ENCODE measurements around the gene MT1M. TPM values are rescaled to one million over a fixed set of nuclear protein-coding genes. Genes with fewer than 3 reads are reported as not detected.
"Not testable (repeated sequence)": the region's sequence is repeated elsewhere in the genome, so short reads cannot be mapped to it uniquely, and the experiment has no call there.

Gene MT1M
- total RNA-seq = not detected

GRCh38 chr16:56632156-56632847 lies at the start of gene MT1M:
Gene MT1M (plus strand): TSS chr16:56632659. CDS start chr16:56632732, 73 bp downstream.
- peak within 1 kb of the TSS; percentile 61 for H3K4me3 Mint-ChIP-seq
- peaks cover 77% of the 10 kb centered on the region for H3K27me3 Mint-ChIP-seq
- no peaks in the 10 kb centered on the region for H3K36me3 Mint-ChIP-seq
- peaks cover 28% of the 10 kb centered on the region for H3K4me1 Mint-ChIP-seq
- no peak for DNase-seq
- H3K27ac Mint-ChIP-seq = no peak within 1 kb of the TSS
- no peaks in the 10 kb centered on the region for H3K9me3 Mint-ChIP-seq

- not testable (repeated sequence) for H3K9me3 Mint-ChIP-seq, H3K4me3 Mint-ChIP-seq, H3K4me1 Mint-ChIP-seq, DNase-seq, H3K27me3 Mint-ChIP-seq, H3K27ac Mint-ChIP-seq, H3K36me3 Mint-ChIP-seq
Observed at GRCh38 chr16:56582911-56583310, 49.5 kb upstream of the MT1M start.

- Mint-ChIP-seq H3K9me3 (no peaks in the 10 kb centered on the region), H3K4me3 (no peak overlapping the region), H3K27me3 (peaks cover under 1% of the 10 kb centered on the region), H3K27ac (no peak overlapping the region), H3K36me3 (no peaks in the 10 kb centered on the region), H3K4me1 (no peaks in the 10 kb centered on the region)
- no peak for DNase-seq
Observed at GRCh38 chr16:56583351-56584168, 48.9 kb upstream of the MT1M start.

- DNase-seq = no peak
- Mint-ChIP-seq H3K36me3 (no peaks in the 10 kb centered on the region), H3K9me3 (no peaks in the 10 kb centered on the region), H3K27me3 (peaks cover 6% of the 10 kb centered on the region), H3K4me3 (no peak overlapping the region), H3K27ac (no peak overlapping the region), H3K4me1 (peaks cover 4% of the 10 kb centered on the region)
Observed at GRCh38 chr16:56584276-56584675, 48.2 kb upstream of the MT1M start.

GRCh38 chr16:56588781-56589140 lies 43.7 kb upstream of the MT1M start:
- Mint-ChIP-seq H3K4me3 (peak overlapping the region; percentile 74), H3K27ac (no peak overlapping the region), H3K36me3 (peaks cover 2% of the 10 kb centered on the region), H3K9me3 (no peaks in the 10 kb centered on the region), H3K27me3 (peaks cover 15% of the 10 kb centered on the region), H3K4me1 (peaks cover 15% of the 10 kb centered on the region)
- DNase-seq = no peak

DNA sequence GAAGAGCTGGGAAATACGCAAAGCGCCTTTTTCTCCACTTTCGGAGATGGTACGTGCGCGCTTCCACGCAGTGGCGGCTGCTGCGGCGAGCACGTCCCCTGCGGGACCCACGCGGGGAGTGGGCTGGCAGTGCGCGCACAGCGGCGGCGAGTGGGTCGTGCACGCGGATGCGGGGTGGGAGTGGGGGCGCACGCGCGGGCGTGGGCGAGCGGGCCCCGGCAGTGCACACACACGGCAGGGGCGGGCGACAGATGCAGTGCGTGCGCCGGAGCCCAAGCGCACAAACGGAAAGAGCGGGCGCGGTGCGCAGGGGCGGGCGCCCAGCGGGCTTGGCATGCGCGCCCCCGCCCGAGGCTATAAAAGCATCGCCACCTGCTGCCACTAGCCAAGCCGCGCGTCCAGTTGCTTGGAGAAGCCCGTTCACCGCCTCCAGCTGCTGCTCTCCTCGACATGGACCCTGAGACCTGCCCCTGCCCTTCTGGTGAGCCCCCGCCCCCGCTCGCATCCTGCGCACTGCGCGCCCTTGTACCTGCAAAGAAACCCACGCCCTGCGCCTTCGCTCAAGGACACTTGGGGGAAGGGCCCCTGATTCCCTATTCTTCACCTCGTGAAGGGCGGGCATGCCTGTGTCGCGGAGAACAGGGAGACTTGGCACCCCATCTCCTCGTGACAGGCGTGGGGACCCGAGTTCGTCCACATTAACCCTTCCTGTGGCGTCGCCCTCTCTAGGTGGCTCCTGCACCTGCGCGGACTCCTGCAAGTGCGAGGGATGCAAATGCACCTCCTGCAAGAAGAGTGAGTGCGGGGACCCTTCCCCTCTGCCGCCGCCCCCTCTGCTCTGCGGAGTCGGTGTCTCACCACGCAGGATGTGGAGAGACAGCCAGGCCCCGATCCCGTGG lies 43.1 kb upstream of the MT1M start, which contains the start of gene MT3:
TSS of gene MT3 (plus strand) at position 388 of the 899 bp plus-strand sequence. CDS start at position 451, 63 bp downstream.
- Mint-ChIP-seq H3K27ac (no peak within 1 kb of the TSS), H3K36me3 (peaks cover 2% of the 10 kb centered on the region), H3K4me3 (peak within 1 kb of the TSS; percentile 74), H3K27me3 (peaks cover 15% of the 10 kb centered on the region), H3K4me1 (peaks cover 15% of the 10 kb centered on the region), H3K9me3 (peaks cover 2% of the 10 kb centered on the region)
- peak; percentile 59 for DNase-seq

DNA sequence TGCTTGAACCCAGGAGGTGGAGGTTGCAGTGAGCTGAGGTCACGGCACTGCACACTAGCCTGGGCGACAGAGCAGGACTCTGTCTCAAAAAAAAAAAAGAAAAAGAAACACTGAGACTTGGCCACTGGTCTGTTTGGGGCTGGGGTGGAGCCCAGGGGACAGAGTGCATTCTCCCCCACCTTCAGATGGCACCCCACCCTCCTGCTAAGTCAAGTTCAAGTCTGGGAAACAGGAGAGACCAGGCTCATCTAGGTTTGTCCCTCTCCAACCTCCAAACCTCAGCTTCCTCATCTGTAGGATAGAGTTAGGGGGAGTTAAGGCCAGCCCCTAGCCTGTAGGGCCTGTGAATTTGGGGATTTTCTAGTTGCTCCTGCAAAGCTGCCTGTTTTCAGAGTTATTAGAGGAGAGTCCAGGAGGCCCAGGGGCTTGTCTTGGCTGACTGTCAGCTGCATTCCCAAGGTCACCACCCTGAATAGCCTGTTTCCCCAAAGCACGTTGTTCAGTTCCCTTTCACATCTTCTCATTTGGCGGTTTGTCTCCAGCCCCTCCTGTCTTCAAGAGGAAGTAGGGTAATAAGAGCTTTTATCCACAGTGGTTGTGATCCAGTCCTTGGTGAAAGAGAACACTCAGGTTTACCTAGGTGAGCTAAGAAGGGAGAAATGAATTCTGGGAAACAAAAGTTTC lies 40.9 kb upstream of the MT1M start:
- peaks cover 2% of the 10 kb centered on the region for H3K9me3 Mint-ChIP-seq
- H3K4me1 Mint-ChIP-seq = peaks cover 15% of the 10 kb centered on the region
- peaks cover 15% of the 10 kb centered on the region for H3K27me3 Mint-ChIP-seq
- H3K36me3 Mint-ChIP-seq = peaks cover 2% of the 10 kb centered on the region
- no peak for DNase-seq
- no peak overlapping the region for H3K27ac Mint-ChIP-seq
- no peak overlapping the region for H3K4me3 Mint-ChIP-seq

DNA sequence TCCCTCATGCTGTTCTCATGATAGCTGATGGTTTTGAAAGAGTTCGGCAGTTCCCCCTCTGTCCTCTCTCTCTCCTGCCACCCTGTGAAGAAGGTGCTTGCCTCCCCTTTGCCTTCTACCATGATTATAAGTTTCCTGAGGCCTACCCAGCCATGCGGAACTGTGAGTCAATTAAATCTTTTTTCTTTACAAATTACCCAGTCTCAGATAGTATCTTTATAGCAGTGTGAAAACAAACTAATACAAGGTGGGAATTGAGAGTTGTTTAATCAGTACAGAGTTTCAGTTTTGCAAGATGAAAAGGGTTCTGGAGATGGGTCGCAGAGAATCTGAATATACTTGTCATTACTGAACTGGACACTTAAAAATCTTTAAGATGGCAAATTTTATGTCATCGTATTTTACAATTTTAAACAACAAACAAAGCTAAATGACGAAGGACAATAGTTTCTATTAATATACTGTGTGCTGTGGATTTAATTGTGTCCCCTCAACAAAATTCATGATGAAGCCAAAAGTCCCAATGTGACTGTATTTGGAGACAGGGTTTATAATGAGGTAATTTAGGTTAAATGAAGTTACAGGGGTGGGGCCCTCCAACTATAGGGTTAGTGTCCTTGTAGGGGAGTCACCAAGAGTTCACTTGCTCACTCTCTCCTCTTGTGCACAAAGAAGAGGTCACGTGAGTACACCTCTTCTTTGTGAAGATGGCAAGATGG lies 38.7 kb upstream of the MT1M start:
- Mint-ChIP-seq H3K36me3 (peaks cover 2% of the 10 kb centered on the region), H3K4me1 (peaks cover 14% of the 10 kb centered on the region), H3K4me3 (no peak overlapping the region), H3K9me3 (peaks cover 4% of the 10 kb centered on the region), H3K27me3 (peaks cover 13% of the 10 kb centered on the region), H3K27ac (no peak overlapping the region)
- no peak for DNase-seq

- peaks cover 10% of the 10 kb centered on the region for H3K27me3 Mint-ChIP-seq
- H3K4me1 Mint-ChIP-seq = peaks cover 11% of the 10 kb centered on the region
- no peak overlapping the region for H3K4me3 Mint-ChIP-seq
- no peak overlapping the region for H3K27ac Mint-ChIP-seq
- H3K9me3 Mint-ChIP-seq = peaks cover 4% of the 10 kb centered on the region
- no peak for DNase-seq
- peaks cover 2% of the 10 kb centered on the region for H3K36me3 Mint-ChIP-seq
Observed at GRCh38 chr16:56594292-56594619, 38.2 kb upstream of the MT1M start.

DNA sequence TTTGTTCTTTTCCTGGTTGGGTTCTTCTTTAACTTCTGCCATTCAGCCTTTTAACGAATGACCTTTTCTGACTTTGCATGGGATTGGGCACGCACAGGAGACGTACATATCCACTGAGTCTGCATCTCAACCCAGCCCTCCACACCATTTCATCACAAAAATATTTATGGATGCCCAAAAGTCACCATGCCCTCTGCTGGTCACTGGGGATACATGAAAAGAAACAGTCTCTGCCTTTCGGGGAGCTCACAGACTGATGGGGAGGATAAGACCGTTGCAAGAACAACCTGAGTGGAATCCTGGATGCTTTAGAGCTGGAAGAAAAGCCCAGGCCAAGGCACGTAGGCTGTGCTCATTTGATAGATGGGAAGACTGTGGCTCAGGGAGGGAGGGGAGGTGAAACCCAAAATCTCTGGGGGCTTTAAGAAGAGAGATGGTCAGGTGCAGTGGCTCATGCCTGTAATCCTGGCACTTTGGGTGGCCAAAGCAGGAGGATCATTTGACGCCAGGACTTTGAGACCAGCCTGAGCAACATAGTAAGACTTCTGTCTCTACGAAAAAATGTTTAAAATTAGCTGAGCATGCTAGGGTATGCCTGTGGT lies 32.0 kb upstream of the MT1M start:
- Mint-ChIP-seq H3K36me3 (no peaks in the 10 kb centered on the region), H3K4me1 (peaks cover 5% of the 10 kb centered on the region), H3K4me3 (no peak overlapping the region), H3K9me3 (peaks cover 2% of the 10 kb centered on the region), H3K27ac (no peak overlapping the region), H3K27me3 (peaks cover 3% of the 10 kb centered on the region)
- no peak for DNase-seq

GRCh38 chr16:56601325-56601724 lies 31.1 kb upstream of the MT1M start:
- H3K4me3 Mint-ChIP-seq = no peak overlapping the region
- no peak for DNase-seq
- peaks cover 2% of the 10 kb centered on the region for H3K9me3 Mint-ChIP-seq
- no peaks in the 10 kb centered on the region for H3K36me3 Mint-ChIP-seq
- no peak overlapping the region for H3K27ac Mint-ChIP-seq
- H3K27me3 Mint-ChIP-seq = peaks cover 3% of the 10 kb centered on the region
- H3K4me1 Mint-ChIP-seq = peaks cover 9% of the 10 kb centered on the region

DNA sequence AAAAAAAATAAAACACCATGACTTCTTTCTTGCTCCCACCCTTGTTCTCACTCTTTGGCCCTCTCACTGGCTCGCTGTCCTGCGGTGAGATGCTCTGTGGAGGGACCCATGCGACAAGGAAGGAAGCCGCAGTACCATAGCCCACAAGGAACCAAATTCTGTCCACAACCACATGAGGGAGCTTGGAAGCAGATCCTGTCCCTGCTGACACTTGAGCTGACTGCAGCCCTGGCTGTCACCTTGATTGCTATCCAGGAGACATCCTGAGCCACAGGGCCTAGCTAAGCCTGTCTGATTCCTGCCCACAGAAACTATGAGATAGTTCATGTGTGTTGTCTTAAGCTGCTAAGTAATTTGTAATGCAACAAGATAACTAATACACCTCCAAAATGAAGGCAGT lies 28.9 kb upstream of the MT1M start:
- no peaks in the 10 kb centered on the region for H3K9me3 Mint-ChIP-seq
- DNase-seq = no peak
- no peak overlapping the region for H3K27ac Mint-ChIP-seq
- H3K27me3 Mint-ChIP-seq = peaks cover 3% of the 10 kb centered on the region
- no peak overlapping the region for H3K4me3 Mint-ChIP-seq
- H3K36me3 Mint-ChIP-seq = peaks cover 3% of the 10 kb centered on the region
- peaks cover 26% of the 10 kb centered on the region for H3K4me1 Mint-ChIP-seq

DNA sequence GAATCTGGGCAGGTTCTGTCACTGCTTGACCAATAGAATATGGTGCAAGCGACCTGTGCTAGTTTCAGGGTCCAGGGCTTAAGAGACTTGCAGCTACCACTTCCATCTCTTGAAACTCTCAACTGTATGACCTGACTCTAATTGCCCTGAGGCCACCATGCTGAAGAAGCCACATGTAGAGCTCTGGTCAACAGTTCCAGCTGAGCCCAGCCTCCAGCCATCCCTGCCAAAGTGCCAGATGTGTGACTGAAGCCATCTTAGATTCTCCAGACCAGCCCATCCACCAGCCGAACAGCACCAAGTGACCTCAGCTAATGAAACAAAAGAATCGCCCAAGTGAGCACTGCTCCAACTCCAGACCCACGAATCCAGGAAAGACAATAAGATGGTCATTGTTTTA lies 27.5 kb upstream of the MT1M start:
- H3K36me3 Mint-ChIP-seq = peaks cover 4% of the 10 kb centered on the region
- peaks cover 33% of the 10 kb centered on the region for H3K4me1 Mint-ChIP-seq
- DNase-seq = no peak
- peaks cover 3% of the 10 kb centered on the region for H3K27me3 Mint-ChIP-seq
- H3K27ac Mint-ChIP-seq = no peak overlapping the region
- H3K4me3 Mint-ChIP-seq = no peak overlapping the region
- no peaks in the 10 kb centered on the region for H3K9me3 Mint-ChIP-seq

- H3K27ac Mint-ChIP-seq = no peak overlapping the region
- no peak for DNase-seq
- H3K27me3 Mint-ChIP-seq = peaks cover 2% of the 10 kb centered on the region
- H3K4me3 Mint-ChIP-seq = no peak overlapping the region
- H3K36me3 Mint-ChIP-seq = peaks cover 4% of the 10 kb centered on the region
- no peaks in the 10 kb centered on the region for H3K9me3 Mint-ChIP-seq
- peaks cover 36% of the 10 kb centered on the region for H3K4me1 Mint-ChIP-seq
Observed at GRCh38 chr16:56605475-56605874, 27.0 kb upstream of the MT1M start.
